K562 (cell line): ENCODE data around the gene VPS13D.

Source experiments
- ARID4B ChIP-seq: sonication (generic); formaldehyde crosslinking; IDR thresholded peaks from 2 replicates; pipeline ENCODE4 v1.8.0; 2022; ENCODE audit warnings: mild to moderate bottlenecking, missing genetic modification reagents
- CBX5 ChIP-seq: IDR thresholded peaks from 2 replicates; pipeline ENCODE4 v1.6.1; 2014; ENCODE audit warnings: low read depth, borderline replicate concordance
- EGR1 ChIP-seq: fragments of 450-650 bp; conservative IDR thresholded peaks from 2 replicates; pipeline ENCODE4 v1.6.1; 2017; ENCODE audit warnings: mild to moderate bottlenecking
- FOXP1 ChIP-seq: sonication (generic); formaldehyde crosslinking; IDR thresholded peaks from 2 replicates; pipeline ENCODE4 v1.8.0; 2022; ENCODE audit warnings: mild to moderate bottlenecking, missing genetic modification reagents
- HDAC6 ChIP-seq: IDR thresholded peaks from 2 replicates; pipeline ENCODE4 v1.6.1; 2012; ENCODE audit warnings: low read depth, mild to moderate bottlenecking, control low read depth, inconsistent platforms, low read length, moderate library complexity
- MAZ ChIP-seq, 2 experiments: fragments of 450-650 bp in 1 of 2; sonication (generic) in 1 of 2; formaldehyde crosslinking; IDR thresholded peaks in 1 of 2; conservative IDR thresholded peaks in 1 of 2; 2 replicates each; pipeline versions ENCODE4 v1.4.0 to v1.5.0; 2020; ENCODE audit warnings: mild to moderate bottlenecking in 1 of 2, missing genetic modification reagents in 1 of 2
- NR0B1 ChIP-seq: fragments of 450-650 bp; IDR thresholded peaks from one replicate; pipeline ENCODE4 v1.6.1; 2018; ENCODE audit warnings: mild to moderate bottlenecking, moderate library complexity; ENCODE audit not compliant: partially characterized antibody
- PPARD ChIP-seq: fragments of 250-450 bp; sonication (Bioruptor Pico); IDR thresholded peaks from 2 replicates; pipeline ENCODE4 v1.8.0; 2022; ENCODE audit warnings: inconsistent platforms, mild to moderate bottlenecking, moderate library complexity
- SLC30A9 ChIP-seq: fragments of 250-450 bp; sonication (Bioruptor Pico); IDR thresholded peaks from 2 replicates; pipeline ENCODE4 v1.8.0; 2022; ENCODE audit warnings: mild to moderate bottlenecking, moderate library complexity
- YY1 ChIP-seq, 3 experiments: IDR thresholded peaks; 2 replicates each; pipeline ENCODE4 v1.6.1; 2011; ENCODE audit warnings: low read length in 2 of 3, mild to moderate bottlenecking in 2 of 3, moderate library complexity in 2 of 3, borderline replicate concordance in 1 of 3, control low read depth in 1 of 3, low read depth in 1 of 3; ENCODE audit not compliant: insufficient read depth in 3 of 3, insufficient replicate concordance in 2 of 3, control insufficient read depth in 1 of 3, insufficient read length in 1 of 3; ENCODE audit errors: extremely low read depth in 1 of 3
- ZNF644 ChIP-seq: fragments of 200-800 bp; sonication (Bioruptor generic); IDR thresholded peaks from 2 replicates; pipeline ENCODE4 v1.6.1; 2016; ENCODE audit warnings: low read depth, missing genetic modification characterization, missing compliant biosample characterization

DNA sequence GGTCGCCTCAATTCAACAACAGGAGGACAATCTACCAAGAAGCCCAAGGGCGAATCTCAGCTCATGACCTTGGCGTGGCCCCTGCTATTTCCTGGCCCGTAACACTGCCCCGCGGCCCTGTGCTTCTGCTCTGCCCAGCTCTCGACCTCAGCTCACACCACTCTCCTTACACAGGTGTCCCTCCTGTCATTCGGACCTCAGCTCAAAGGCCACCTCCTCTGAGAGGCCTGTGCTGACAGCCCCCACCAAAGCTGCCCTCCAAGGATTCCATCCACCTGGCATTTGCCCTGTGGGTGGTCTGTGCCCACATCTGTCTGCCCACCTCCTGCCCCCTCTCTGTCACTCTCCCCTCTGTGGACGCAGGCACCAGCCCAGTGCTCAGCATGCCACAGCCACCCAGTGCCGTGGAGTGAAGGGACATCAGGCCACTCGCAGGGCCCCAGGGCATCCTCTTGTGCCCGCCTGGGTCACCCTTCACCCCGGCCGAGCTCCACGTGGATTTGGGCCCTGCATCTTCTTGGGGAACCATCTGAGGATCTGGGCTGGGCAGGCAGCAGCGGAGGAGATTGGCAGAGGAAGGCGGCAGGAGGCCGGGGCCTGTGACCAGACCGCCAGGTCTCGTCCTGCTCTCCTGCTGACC is 317.9 kb downstream of the VPS13D start:
- TF ChIP-seq HDAC6 (no peak), ZNF644 (tag) (no peak), CBX5 (no peak), PPARD (CRISPR knock-in tag) (no peak), ARID4B (CRISPR knock-in tag) (no peak), EGR1 (no peak), MAZ (CRISPR knock-in tag; conservative IDR thresholded peaks at IDR 0.05 in 1 of 2, IDR thresholded peaks at IDR 0.05 in 1 of 2) (no peak), YY1 (IDR thresholded peaks at IDR 0.05; ENCODE audit: borderline replicate concordance in 1 of 3, control insufficient read depth in 1 of 3, extremely low read depth in 1 of 3, insufficient read depth in 3 of 3, insufficient read length in 1 of 3, insufficient replicate concordance in 2 of 3, low read depth in 1 of 3, low read length in 2 of 3) (no peak), FOXP1 (CRISPR knock-in tag) (no peak), NR0B1 (no peak), SLC30A9 (no peak)
